Mammary epithelial cell (primary cell): ENCODE data around the gene FAM170A.

Source experiments
- EZH2 ChIP-seq: IDR thresholded peaks from 2 replicates; pipeline ENCODE4 v1.6.1; 2012; ENCODE audit warnings: low read length, inconsistent platforms, borderline replicate concordance
- TF ChIP-seq, protein P1 (sequence below), 2 donors: IDR thresholded peaks in 1 of 2; conservative IDR thresholded peaks in 1 of 2; 2 replicates each; pipeline ENCODE4 v1.5.1; 2011 to 2012; ENCODE audit warnings: inconsistent platforms in 2 of 2, low read length in 2 of 2, mild to moderate bottlenecking in 2 of 2, control low read depth in 1 of 2, low read depth in 1 of 2; ENCODE audit not compliant: insufficient read depth in 1 of 2; ENCODE audit errors: extremely low read depth in 1 of 2

GRCh38 chr5:119666542-119666941 lies 37.2 kb downstream of the FAM170A start:
- TF ChIP-seq, protein P1, sequence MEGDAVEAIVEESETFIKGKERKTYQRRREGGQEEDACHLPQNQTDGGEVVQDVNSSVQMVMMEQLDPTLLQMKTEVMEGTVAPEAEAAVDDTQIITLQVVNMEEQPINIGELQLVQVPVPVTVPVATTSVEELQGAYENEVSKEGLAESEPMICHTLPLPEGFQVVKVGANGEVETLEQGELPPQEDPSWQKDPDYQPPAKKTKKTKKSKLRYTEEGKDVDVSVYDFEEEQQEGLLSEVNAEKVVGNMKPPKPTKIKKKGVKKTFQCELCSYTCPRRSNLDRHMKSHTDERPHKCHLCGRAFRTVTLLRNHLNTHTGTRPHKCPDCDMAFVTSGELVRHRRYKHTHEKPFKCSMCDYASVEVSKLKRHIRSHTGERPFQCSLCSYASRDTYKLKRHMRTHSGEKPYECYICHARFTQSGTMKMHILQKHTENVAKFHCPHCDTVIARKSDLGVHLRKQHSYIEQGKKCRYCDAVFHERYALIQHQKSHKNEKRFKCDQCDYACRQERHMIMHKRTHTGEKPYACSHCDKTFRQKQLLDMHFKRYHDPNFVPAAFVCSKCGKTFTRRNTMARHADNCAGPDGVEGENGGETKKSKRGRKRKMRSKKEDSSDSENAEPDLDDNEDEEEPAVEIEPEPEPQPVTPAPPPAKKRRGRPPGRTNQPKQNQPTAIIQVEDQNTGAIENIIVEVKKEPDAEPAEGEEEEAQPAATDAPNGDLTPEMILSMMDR (conservative IDR thresholded peaks at IDR 0.05 in 1 of 2, IDR thresholded peaks at IDR 0.05 in 1 of 2; ENCODE audit: extremely low read depth in 1 of 2, insufficient read depth in 1 of 2, low read depth in 1 of 2, low read length in 2 of 2), result no peak
- TF ChIP-seq EZH2, result no peak
